SK-N-MC (cell line): ENCODE measurements around the gene HASPIN.

Experiments used
- EZH2 ChIP-seq: fragments of 200-600 bp; sonication (generic); IDR thresholded peaks from one replicate; pipeline ENCODE4 v1.6.1; 2017; ENCODE audit warnings: antibody characterized with exemption
- POLR2AphosphoS5 ChIP-seq: IDR thresholded peaks from 2 replicates; pipeline ENCODE4 v1.6.1; 2012; ENCODE audit warnings: mild to moderate bottlenecking, low read depth, low read length, borderline replicate concordance

DNA sequence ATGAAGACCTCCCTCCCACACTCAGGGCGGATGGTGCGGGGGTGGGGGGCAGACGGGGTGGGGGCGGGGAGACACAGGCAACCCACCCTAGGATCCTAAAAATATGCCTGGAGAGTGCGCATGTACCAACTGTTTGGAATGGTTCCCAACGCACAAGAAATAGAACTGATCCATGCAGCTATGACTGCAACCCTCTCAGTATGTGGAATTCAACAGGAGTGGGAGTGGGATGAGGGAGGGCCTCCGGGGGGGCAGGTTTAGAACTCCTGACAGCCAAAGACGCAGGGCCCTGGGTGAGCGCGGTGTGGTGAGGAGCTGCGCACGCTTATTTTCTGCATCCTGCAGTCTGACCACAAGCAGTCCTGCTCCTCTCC is 26.6 kb upstream of the HASPIN start:
- no peak for TF ChIP-seq POLR2AphosphoS5
- no peak for TF ChIP-seq EZH2
